Osteoblast (primary cell): ENCODE results near the gene OASL. TPM values are rescaled to one million over a fixed set of nuclear protein-coding genes. Genes with fewer than 3 reads are reported as not detected.

Experiments used
- DNase-seq: peaks from one replicate; pipeline ENCODE4 v3.0.0; 2011; ENCODE audit warnings: low spot score, mixed read lengths; ENCODE audit not compliant: insufficient read length; ENCODE audit errors: missing footprints
- H2AFZ ChIP-seq: 2 replicates; pipeline ENCODE4 v1.6.0; 2011; ENCODE audit warnings: mild to moderate bottlenecking, low read length
- H3K27ac ChIP-seq: 2 replicates; pipeline ENCODE4 v1.5.1; 2011; ENCODE audit warnings: mild to moderate bottlenecking, low read depth, low read length, moderate library complexity
- H3K27me3 ChIP-seq: 2 replicates; pipeline ENCODE4 v1.6.0; 2012; ENCODE audit warnings: mild to moderate bottlenecking, control low read depth, inconsistent platforms, low read length, moderate library complexity; ENCODE audit not compliant: insufficient read depth
- H3K36me3 ChIP-seq: 2 replicates; pipeline ENCODE4 v1.5.1; 2011; ENCODE audit warnings: mild to moderate bottlenecking, low read length, control low read depth, moderate library complexity; ENCODE audit not compliant: insufficient read depth
- H3K4me1 ChIP-seq: 2 replicates; pipeline ENCODE4 v1.5.1; 2011; ENCODE audit warnings: mild to moderate bottlenecking, low read length, control low read depth, moderate library complexity; ENCODE audit not compliant: insufficient read depth
- H3K4me2 ChIP-seq: 2 replicates; pipeline ENCODE4 v1.6.0; 2011; ENCODE audit warnings: mild to moderate bottlenecking, low read length; ENCODE audit not compliant: insufficient read depth
- H3K4me3 ChIP-seq: fragments of 200-600 bp; sonication (generic); 3 replicates; pipeline ENCODE4 v1.5.1; 2012; ENCODE audit warnings: mild to moderate bottlenecking, low read length, inconsistent platforms; ENCODE audit not compliant: insufficient read depth
- H3K79me2 ChIP-seq: 2 replicates; pipeline ENCODE4 v1.6.0; 2012; ENCODE audit warnings: mild to moderate bottlenecking, low read length, control low read depth, inconsistent platforms; ENCODE audit not compliant: insufficient read depth
- H3K9me3 ChIP-seq: 2 replicates; pipeline ENCODE4 v1.5.1; 2011; ENCODE audit warnings: low read depth, low read length, control low read depth
- H4K20me1 ChIP-seq: 2 replicates; pipeline ENCODE4 v1.6.0; 2012; ENCODE audit warnings: mild to moderate bottlenecking, low read length, control low read depth; ENCODE audit not compliant: insufficient read depth
- CTCF ChIP-seq: IDR thresholded peaks from 2 replicates; pipeline ENCODE4 v1.5.1; 2011; ENCODE audit warnings: mild to moderate bottlenecking, low read depth, low read length, moderate library complexity; ENCODE audit errors: extremely low read depth
- total RNA-seq: library from RNA; depleted of rRNA; stranded (reverse); fragments of >200 nt; gene quantifications from 2 replicates; pipeline ENCODE4 v1.2.3, GENCODE V29; 2012

OASL gene, protein sequence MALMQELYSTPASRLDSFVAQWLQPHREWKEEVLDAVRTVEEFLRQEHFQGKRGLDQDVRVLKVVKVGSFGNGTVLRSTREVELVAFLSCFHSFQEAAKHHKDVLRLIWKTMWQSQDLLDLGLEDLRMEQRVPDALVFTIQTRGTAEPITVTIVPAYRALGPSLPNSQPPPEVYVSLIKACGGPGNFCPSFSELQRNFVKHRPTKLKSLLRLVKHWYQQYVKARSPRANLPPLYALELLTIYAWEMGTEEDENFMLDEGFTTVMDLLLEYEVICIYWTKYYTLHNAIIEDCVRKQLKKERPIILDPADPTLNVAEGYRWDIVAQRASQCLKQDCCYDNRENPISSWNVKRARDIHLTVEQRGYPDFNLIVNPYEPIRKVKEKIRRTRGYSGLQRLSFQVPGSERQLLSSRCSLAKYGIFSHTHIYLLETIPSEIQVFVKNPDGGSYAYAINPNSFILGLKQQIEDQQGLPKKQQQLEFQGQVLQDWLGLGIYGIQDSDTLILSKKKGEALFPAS
- 0.72 and 1.2 TPM in 2 replicates for total RNA-seq

- H3K4me2 ChIP-seq, result peak within 1 kb of the TSS; percentile 98
- no peaks in the 10 kb centered on the region for H3K27me3 ChIP-seq
- TF ChIP-seq CTCF, result no peak
- no peaks in the 10 kb centered on the region for H3K9me3 ChIP-seq
- H2AFZ ChIP-seq, result peak within 1 kb of the TSS; percentile 98
- H3K27ac ChIP-seq, result peak within 1 kb of the TSS; percentile 61
- H3K4me3 ChIP-seq, result peak within 1 kb of the TSS; percentile 76
- peaks cover 36% of the 10 kb centered on the region for H3K4me1 ChIP-seq
- no peaks in the 10 kb centered on the region for H4K20me1 ChIP-seq
- DNase-seq, result peak; percentile 83
- H3K79me2 ChIP-seq, result no peaks in the 10 kb centered on the region
- H3K36me3 ChIP-seq, result no peaks in the 10 kb centered on the region
These were observed at the start of gene OASL for GRCh38 chr12:121038861-121039668. TSS of gene OASL (minus strand) at chr12:121039246. CDS start at chr12:121038971, 275 bp downstream.

DNA sequence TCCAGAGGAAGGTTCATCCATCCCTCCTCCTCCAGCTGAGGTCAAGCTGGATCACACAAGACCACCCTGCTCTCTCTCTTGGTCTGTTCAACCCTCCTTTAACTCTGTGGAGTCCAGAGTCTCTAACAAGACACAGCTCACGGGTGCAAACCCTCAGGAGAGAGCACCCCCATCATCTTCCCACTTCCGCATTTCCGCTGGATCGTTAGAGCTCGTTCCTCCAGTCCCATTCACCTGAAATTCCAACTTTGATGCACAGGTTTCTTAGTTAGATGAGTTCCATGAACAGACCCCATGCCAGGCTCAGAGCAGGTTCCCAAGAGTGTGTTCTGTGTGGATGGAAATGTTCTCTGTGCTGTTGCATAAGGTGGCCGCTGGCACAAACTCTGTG is 49.1 kb upstream of the OASL start:
- no peak overlapping the region for H3K4me2 ChIP-seq
- no peak for TF ChIP-seq CTCF
- no peak for DNase-seq
- no peaks in the 10 kb centered on the region for H3K4me1 ChIP-seq
- no peaks in the 10 kb centered on the region for H4K20me1 ChIP-seq
- no peak overlapping the region for H2AFZ ChIP-seq
- peaks cover 16% of the 10 kb centered on the region for H3K27me3 ChIP-seq
- H3K36me3 ChIP-seq, result no peaks in the 10 kb centered on the region
- H3K79me2 ChIP-seq, result no peaks in the 10 kb centered on the region
- H3K9me3 ChIP-seq, result no peaks in the 10 kb centered on the region
- H3K4me3 ChIP-seq, result no peak overlapping the region
- no peak overlapping the region for H3K27ac ChIP-seq

- no peaks in the 10 kb centered on the region for H4K20me1 ChIP-seq
- no peak overlapping the region for H3K4me3 ChIP-seq
- no peak for DNase-seq
- H3K27me3 ChIP-seq, result peaks cover 16% of the 10 kb centered on the region
- TF ChIP-seq CTCF, result no peak
- no peak overlapping the region for H3K4me2 ChIP-seq
- no peaks in the 10 kb centered on the region for H3K9me3 ChIP-seq
- H2AFZ ChIP-seq, result peak overlapping the region; percentile 41
- no peaks in the 10 kb centered on the region for H3K79me2 ChIP-seq
- no peaks in the 10 kb centered on the region for H3K4me1 ChIP-seq
- no peaks in the 10 kb centered on the region for H3K36me3 ChIP-seq
- no peak overlapping the region for H3K27ac ChIP-seq
These were observed 48.6 kb upstream of the OASL start for GRCh38 chr12:121087467-121088194.
